ENCODE measurements around the gene KLHL17. TPM values are rescaled to one million over a fixed set of nuclear protein-coding genes. Genes with fewer than 3 reads are reported as not detected.

KLHL17 gene
- total and polyA plus RNA-seq, 2 experiments from 2014 or later, result 5.5 to 19.2 TPM

DNA sequence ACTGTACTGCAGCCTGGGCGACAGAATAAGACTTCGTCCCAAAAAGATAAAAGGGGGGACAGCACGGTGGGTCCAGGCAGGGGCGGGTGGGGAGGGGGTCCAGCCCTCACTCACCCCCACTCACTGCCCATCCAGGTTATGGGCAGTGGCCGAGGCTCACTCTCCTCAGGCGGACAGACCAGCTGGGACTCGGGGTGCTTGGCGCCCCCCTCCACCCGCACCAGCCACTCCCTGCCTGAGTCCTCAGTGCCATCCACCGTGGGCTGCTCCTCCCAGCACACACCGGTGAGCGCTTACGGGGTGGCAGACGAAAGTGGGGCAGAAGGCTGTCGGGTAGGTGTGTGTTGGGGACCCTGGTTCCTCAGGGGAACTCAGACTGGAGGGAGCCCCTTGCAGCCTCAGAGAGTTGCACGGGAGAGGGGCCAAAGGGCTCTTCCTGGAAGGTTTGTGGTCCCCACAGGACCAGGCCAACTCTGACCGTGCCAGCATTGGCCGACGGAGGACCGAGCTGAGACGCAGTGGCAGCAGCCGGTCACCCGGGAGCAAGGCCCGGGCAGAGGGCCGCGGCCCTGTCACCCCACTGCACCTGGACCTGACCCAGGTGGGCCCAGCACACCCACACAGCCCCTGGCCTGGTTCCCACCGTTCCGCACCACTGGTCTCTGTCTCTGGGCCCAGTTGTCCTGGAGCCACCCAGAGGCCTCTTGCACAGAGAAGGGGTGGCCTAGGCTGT lies 12.5 kb downstream of the KLHL17 start:
- TF ChIP-seq EZH2phosphoT487 (IDR thresholded peaks at IDR 0.05; ENCODE audit: insufficient read depth, low read depth) (no peak), EZH2 (IDR thresholded peaks at IDR 0.05; ENCODE audit: insufficient read depth, poor library complexity, severe bottlenecking) (no peak)
- Histone ChIP-seq H3K9me2 (ENCODE audit: insufficient read depth) (no peaks in the 10 kb centered on the region), H3K4me2 (ENCODE audit: unreplicated experiment) (no peak overlapping the region), H3K27ac (no peak overlapping the region), H3F3A (ENCODE audit: insufficient read depth) (no peaks in the 10 kb centered on the region), H3K4me1 (ENCODE audit: insufficient read depth) (no peaks in the 10 kb centered on the region), H3K4me3 (no peak overlapping the region), H3K9ac (no peak overlapping the region), H3K79me2 (ENCODE audit: insufficient read depth) (no peaks in the 10 kb centered on the region), H3K9me3 (ENCODE audit: low read depth) (no peaks in the 10 kb centered on the region), H3K27me3 (replicated peaks; ENCODE audit: insufficient read depth) (no peaks in the 10 kb centered on the region), H4K20me1 (ENCODE audit: insufficient read depth) (no peaks in the 10 kb centered on the region), H2AFZ (no peak overlapping the region), H3K36me3 (ENCODE audit: low read depth) (no peaks in the 10 kb centered on the region)
- 85 to 89% methylated on average over 28 of the region's 28 CpGs for WGBS, 2 experiments (ENCODE audit: low coverage in 1 of 2, low lambda C conversion rate in 2 of 2, missing lambda C conversion rate in 2 of 2)
- no peak for DNase-seq
- in situ Hi-C loops (cut with MboI), result no loop called here

- Histone ChIP-seq H3K9me2 (ENCODE audit: insufficient read depth) (no peaks in the 10 kb centered on the region), H3F3A (ENCODE audit: insufficient read depth) (no peaks in the 10 kb centered on the region), H3K27me3 (replicated peaks; ENCODE audit: insufficient read depth) (no peaks in the 10 kb centered on the region), H4K20me1 (ENCODE audit: insufficient read depth) (no peaks in the 10 kb centered on the region), H3K9ac (no peak overlapping the region), H3K79me2 (ENCODE audit: insufficient read depth) (no peaks in the 10 kb centered on the region), H3K9me3 (ENCODE audit: low read depth) (no peaks in the 10 kb centered on the region), H3K4me1 (ENCODE audit: insufficient read depth) (no peaks in the 10 kb centered on the region), H2AFZ (no peak overlapping the region), H3K4me3 (no peak overlapping the region), H3K4me2 (ENCODE audit: unreplicated experiment) (no peak overlapping the region), H3K36me3 (ENCODE audit: low read depth) (no peaks in the 10 kb centered on the region), H3K27ac (no peak overlapping the region)
- in situ Hi-C loops (cut with MboI), result no loop called here
- no peak for DNase-seq
- 78 to 82% methylated on average over 19 to 28 of the region's 28 CpGs for WGBS, 2 experiments (ENCODE audit: low coverage in 1 of 2, low lambda C conversion rate in 2 of 2, missing lambda C conversion rate in 2 of 2)
- no peak for TF ChIP-seq EZH2 (IDR thresholded peaks at IDR 0.05; ENCODE audit: insufficient read depth, poor library complexity, severe bottlenecking)
Observed at GRCh38 chr1:973459-974292, 13.3 kb downstream of the KLHL17 start.

DNA sequence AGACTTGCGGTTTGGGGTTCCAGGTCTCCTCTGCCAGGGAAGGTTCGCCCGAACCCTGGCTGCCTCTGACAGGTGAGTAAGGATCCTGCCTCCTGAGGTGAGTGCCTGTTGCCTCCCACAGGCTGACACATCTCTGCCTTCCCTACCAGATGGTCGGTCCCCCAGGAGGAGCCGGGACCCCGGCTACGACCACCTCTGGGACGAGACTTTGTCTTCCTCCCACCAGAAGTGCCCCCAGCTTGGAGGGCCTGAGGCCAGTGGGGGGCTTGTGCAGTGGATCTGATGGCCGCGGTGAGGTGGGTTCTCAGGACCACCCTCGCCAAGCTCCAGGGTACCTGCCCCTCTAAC lies 13.9 kb downstream of the KLHL17 start:
- 94 to 100% methylated on average over 8 to 11 of the region's 11 CpGs for WGBS, 2 experiments (ENCODE audit: low coverage in 1 of 2, low lambda C conversion rate in 2 of 2, missing lambda C conversion rate in 2 of 2)
- H3K9me2 ChIP-seq (ENCODE audit: insufficient read depth), result no peaks in the 10 kb centered on the region
- H3K27ac ChIP-seq, result no peak overlapping the region
- H3K9ac ChIP-seq, result no peak overlapping the region
- H3K9me3 ChIP-seq (ENCODE audit: low read depth), result no peaks in the 10 kb centered on the region
- no peaks in the 10 kb centered on the region for H4K20me1 ChIP-seq (ENCODE audit: insufficient read depth)
- H3K4me3 ChIP-seq, result no peak overlapping the region
- no peaks in the 10 kb centered on the region for H3F3A ChIP-seq (ENCODE audit: insufficient read depth)
- no peak overlapping the region for H3K4me2 ChIP-seq (ENCODE audit: unreplicated experiment)
- no peak for TF ChIP-seq EZH2 (IDR thresholded peaks at IDR 0.05; ENCODE audit: insufficient read depth, poor library complexity, severe bottlenecking)
- TF ChIP-seq EZH2phosphoT487 (IDR thresholded peaks at IDR 0.05; ENCODE audit: insufficient read depth, low read depth), result no peak
- no peak for DNase-seq
- no peak overlapping the region for H2AFZ ChIP-seq
- in situ Hi-C loops (cut with MboI), result no loop called here
- no peaks in the 10 kb centered on the region for H3K79me2 ChIP-seq (ENCODE audit: insufficient read depth)
- no peaks in the 10 kb centered on the region for H3K36me3 ChIP-seq (ENCODE audit: low read depth)
- no peaks in the 10 kb centered on the region for H3K27me3 ChIP-seq (replicated peaks; ENCODE audit: insufficient read depth)
- no peaks in the 10 kb centered on the region for H3K4me1 ChIP-seq (ENCODE audit: insufficient read depth)

- H3K4me3 ChIP-seq, result no peak overlapping the region
- no peaks in the 10 kb centered on the region for H3F3A ChIP-seq (ENCODE audit: insufficient read depth)
- H3K36me3 ChIP-seq (ENCODE audit: low read depth), result no peaks in the 10 kb centered on the region
- no peak overlapping the region for H3K9ac ChIP-seq
- no peaks in the 10 kb centered on the region for H3K9me3 ChIP-seq (ENCODE audit: low read depth)
- DNase-seq, result no peak
- H3K79me2 ChIP-seq (ENCODE audit: insufficient read depth), result no peaks in the 10 kb centered on the region
- WGBS, 2 experiments (ENCODE audit: low coverage in 1 of 2, low lambda C conversion rate in 2 of 2, missing lambda C conversion rate in 2 of 2), result 65 to 70% methylated on average over 15 to 17 of the region's 17 CpGs
- no peak overlapping the region for H3K27ac ChIP-seq
- TF ChIP-seq EZH2 (IDR thresholded peaks at IDR 0.05; ENCODE audit: insufficient read depth, poor library complexity, severe bottlenecking) (no peak), EZH2phosphoT487 (IDR thresholded peaks at IDR 0.05; ENCODE audit: insufficient read depth, low read depth) (no peak)
- H4K20me1 ChIP-seq (ENCODE audit: insufficient read depth), result no peaks in the 10 kb centered on the region
- no peak overlapping the region for H2AFZ ChIP-seq
- in situ Hi-C loops (cut with MboI), result no loop called here
- H3K27me3 ChIP-seq (replicated peaks; ENCODE audit: insufficient read depth), result no peaks in the 10 kb centered on the region
- H3K9me2 ChIP-seq (ENCODE audit: insufficient read depth), result no peaks in the 10 kb centered on the region
- H3K4me1 ChIP-seq (ENCODE audit: insufficient read depth), result no peaks in the 10 kb centered on the region
- no peak overlapping the region for H3K4me2 ChIP-seq (ENCODE audit: unreplicated experiment)
Observed at GRCh38 chr1:974687-975328, 14.4 kb downstream of the KLHL17 start.

All from GM23248 (cell line).